Gastroesophageal sphincter (tissue), 3 donors: ENCODE results near the gene TNFRSF14.

Experiments
- EP300 ChIP-seq: sonication (generic); formaldehyde crosslinking; IDR thresholded peaks from one replicate; pipeline ENCODE4 v1.6.1; 2017; ENCODE audit warnings: antibody characterized with exemption, mild to moderate bottlenecking
- POLR2A ChIP-seq, 2 donors: fragments of 450-650 bp; IDR thresholded peaks; one replicate each; pipeline ENCODE4 v1.6.1; 2017; ENCODE audit warnings: antibody characterized with exemption in 2 of 2, mild to moderate bottlenecking in 2 of 2, moderate library complexity in 1 of 2
- POLR2AphosphoS5 ChIP-seq: sonication (generic); formaldehyde crosslinking; IDR thresholded peaks from one replicate; pipeline ENCODE4 v1.6.1; 2017; ENCODE audit warnings: antibody characterized with exemption
- TF ChIP-seq, protein P1 (sequence below), 4 experiments: fragments of 200-600 bp in 2 of 4; fragments of 450-650 bp in 2 of 4; sonication (generic) in 1 of 4; IDR thresholded peaks; one replicate each; pipeline ENCODE4 v1.5.1; 2017 to 2019; ENCODE audit warnings: antibody characterized with exemption in 4 of 4, mild to moderate bottlenecking in 2 of 4, moderate library complexity in 2 of 4

- TF ChIP-seq, protein P1, sequence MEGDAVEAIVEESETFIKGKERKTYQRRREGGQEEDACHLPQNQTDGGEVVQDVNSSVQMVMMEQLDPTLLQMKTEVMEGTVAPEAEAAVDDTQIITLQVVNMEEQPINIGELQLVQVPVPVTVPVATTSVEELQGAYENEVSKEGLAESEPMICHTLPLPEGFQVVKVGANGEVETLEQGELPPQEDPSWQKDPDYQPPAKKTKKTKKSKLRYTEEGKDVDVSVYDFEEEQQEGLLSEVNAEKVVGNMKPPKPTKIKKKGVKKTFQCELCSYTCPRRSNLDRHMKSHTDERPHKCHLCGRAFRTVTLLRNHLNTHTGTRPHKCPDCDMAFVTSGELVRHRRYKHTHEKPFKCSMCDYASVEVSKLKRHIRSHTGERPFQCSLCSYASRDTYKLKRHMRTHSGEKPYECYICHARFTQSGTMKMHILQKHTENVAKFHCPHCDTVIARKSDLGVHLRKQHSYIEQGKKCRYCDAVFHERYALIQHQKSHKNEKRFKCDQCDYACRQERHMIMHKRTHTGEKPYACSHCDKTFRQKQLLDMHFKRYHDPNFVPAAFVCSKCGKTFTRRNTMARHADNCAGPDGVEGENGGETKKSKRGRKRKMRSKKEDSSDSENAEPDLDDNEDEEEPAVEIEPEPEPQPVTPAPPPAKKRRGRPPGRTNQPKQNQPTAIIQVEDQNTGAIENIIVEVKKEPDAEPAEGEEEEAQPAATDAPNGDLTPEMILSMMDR (IDR thresholded peaks at IDR 0.05) = no peak
- TF ChIP-seq POLR2A (IDR thresholded peaks at IDR 0.05) (no peak), POLR2AphosphoS5 (peak; percentile 8), EP300 (no peak)
These were observed 27.7 kb downstream of the TNFRSF14 start for GRCh38 chr1:2583871-2584351.
